Urinary bladder (tissue), 4 donors: ENCODE results near the gene REXO4. TPM values are rescaled to one million over a fixed set of nuclear protein-coding genes. Genes with fewer than 3 reads are reported as not detected.

ENCODE experiments used
- DNase-seq: peaks from one replicate; pipeline ENCODE4 v3.0.0-alpha.2; 2015; ENCODE audit errors: extremely low spot score
- H3K27ac ChIP-seq: one replicate; pipeline ENCODE4 v1.5.1; 2013; ENCODE audit warnings: low read depth, mild to moderate bottlenecking, moderate library complexity
- H3K36me3 ChIP-seq: one replicate; pipeline ENCODE4 v1.6.1; 2013; ENCODE audit warnings: mild to moderate bottlenecking, moderate library complexity; ENCODE audit not compliant: insufficient read depth
- H3K4me1 ChIP-seq: one replicate; pipeline ENCODE4 v1.6.1; 2013; ENCODE audit warnings: mild to moderate bottlenecking, moderate library complexity; ENCODE audit not compliant: insufficient read depth
- H3K4me3 ChIP-seq: one replicate; pipeline ENCODE4 v1.5.1; 2013; ENCODE audit warnings: low read depth, low read length
- WGBS: extraction: QIAGEN DNeasy Blood & Tissue Kit; methylation state at CpG from one replicate; pipeline ENCODE4 v1.1.7; 2013; 5-methylcytosine and 5-hydroxymethylcytosine counted together
- polyA plus RNA-seq: library from polyadenylated mRNA; stranded (reverse); fragments of 200-250 nt; gene quantifications from one replicate; pipeline ENCODE4 v1.2.3, GENCODE V29; 2013
- total RNA-seq: library from RNA; depleted of rRNA; stranded (reverse); fragments of >200 nt; gene quantifications from one replicate; pipeline ENCODE4 v1.2.3, GENCODE V29; 2014
- donor health status: healthy with polysubstance abuse.
- donor health status: healthy.

Gene REXO4
- total and polyA plus RNA-seq, 2 donors, result 8.5 to 21.5 TPM

- WGBS, result 58% methylated on average over 9 of the region's 9 CpGs
- no peak for DNase-seq
- no peak overlapping the region for H3K27ac ChIP-seq
- H3K4me1 ChIP-seq, result no peaks in the 10 kb centered on the region
- H3K4me3 ChIP-seq, result no peak overlapping the region
- H3K36me3 ChIP-seq, result peaks cover 2% of the 10 kb centered on the region
Measured at GRCh38 chr9:133370685-133371084, 47.1 kb downstream of the REXO4 start.

- no peaks in the 10 kb centered on the region for H3K4me1 ChIP-seq
- no peak overlapping the region for H3K4me3 ChIP-seq
- 78% methylated on average over 7 of the region's 7 CpGs for WGBS
- no peak for DNase-seq
- H3K27ac ChIP-seq, result no peak overlapping the region
- peaks cover 2% of the 10 kb centered on the region for H3K36me3 ChIP-seq
Measured at GRCh38 chr9:133369933-133370332, 47.9 kb downstream of the REXO4 start.

GRCh38 chr9:133369422-133369821 is 48.4 kb downstream of the REXO4 start:
- no peak overlapping the region for H3K27ac ChIP-seq
- no peak for DNase-seq
- no peak overlapping the region for H3K4me3 ChIP-seq
- WGBS, result 82% methylated on average over 6 of the region's 6 CpGs
- H3K36me3 ChIP-seq, result peaks cover 2% of the 10 kb centered on the region
- no peaks in the 10 kb centered on the region for H3K4me1 ChIP-seq

GRCh38 chr9:133368249-133368881 is 49.4 kb downstream of the REXO4 start:
- Histone ChIP-seq H3K27ac (no peak overlapping the region), H3K4me1 (no peaks in the 10 kb centered on the region), H3K4me3 (no peak overlapping the region), H3K36me3 (peaks cover 2% of the 10 kb centered on the region)
- no peak for DNase-seq
- WGBS, result 57% methylated on average over 18 of the region's 18 CpGs

GRCh38 chr9:133367778-133368177 is 50.0 kb downstream of the REXO4 start:
- no peak overlapping the region for H3K27ac ChIP-seq
- WGBS, result 84% methylated on average over 10 of the region's 10 CpGs
- no peak for DNase-seq
- H3K4me1 ChIP-seq, result no peaks in the 10 kb centered on the region
- H3K36me3 ChIP-seq, result peaks cover 2% of the 10 kb centered on the region
- H3K4me3 ChIP-seq, result no peak overlapping the region

GRCh38 chr9:133367221-133367620 is 50.6 kb downstream of the REXO4 start:
- Histone ChIP-seq H3K4me1 (no peaks in the 10 kb centered on the region), H3K27ac (no peak overlapping the region), H3K4me3 (no peak overlapping the region), H3K36me3 (peaks cover 2% of the 10 kb centered on the region)
- no peak for DNase-seq
- WGBS, result 91% methylated on average over 22 of the region's 22 CpGs

GRCh38 chr9:133366435-133366834 is 51.4 kb downstream of the REXO4 start:
- H3K27ac ChIP-seq, result no peak overlapping the region
- 90% methylated on average over 11 of the region's 11 CpGs for WGBS
- H3K36me3 ChIP-seq, result peaks cover 2% of the 10 kb centered on the region
- DNase-seq, result no peak
- H3K4me3 ChIP-seq, result no peak overlapping the region
- no peaks in the 10 kb centered on the region for H3K4me1 ChIP-seq

- Histone ChIP-seq H3K36me3 (peaks cover 2% of the 10 kb centered on the region), H3K4me1 (no peaks in the 10 kb centered on the region), H3K27ac (no peak overlapping the region), H3K4me3 (no peak overlapping the region)
- 83% methylated on average over 15 of the region's 15 CpGs for WGBS
- DNase-seq, result no peak
Measured at GRCh38 chr9:133362359-133363044, 55.3 kb downstream of the REXO4 start.

- Histone ChIP-seq H3K36me3 (peaks cover 2% of the 10 kb centered on the region), H3K4me3 (no peak overlapping the region), H3K4me1 (no peaks in the 10 kb centered on the region), H3K27ac (no peak overlapping the region)
- DNase-seq, result no peak
- 80% methylated on average over 13 of the region's 13 CpGs for WGBS
Measured at GRCh38 chr9:133361507-133362092, 56.2 kb downstream of the REXO4 start.

GRCh38 chr9:133360400-133361393 is 57.1 kb downstream of the REXO4 start:
- Histone ChIP-seq H3K36me3 (no peaks in the 10 kb centered on the region), H3K4me1 (no peaks in the 10 kb centered on the region), H3K4me3 (no peak overlapping the region), H3K27ac (no peak overlapping the region)
- WGBS, result 75% methylated on average over 21 of the region's 21 CpGs
- DNase-seq, result no peak

GRCh38 chr9:133359399-133360175 is 58.2 kb downstream of the REXO4 start:
- no peaks in the 10 kb centered on the region for H3K4me1 ChIP-seq
- H3K4me3 ChIP-seq, result no peak overlapping the region
- DNase-seq, result no peak
- no peak overlapping the region for H3K27ac ChIP-seq
- 54% methylated on average over 20 of the region's 20 CpGs for WGBS
- no peaks in the 10 kb centered on the region for H3K36me3 ChIP-seq

GRCh38 chr9:133357656-133358055 is 60.2 kb downstream of the REXO4 start:
- DNase-seq, result no peak
- no peaks in the 10 kb centered on the region for H3K4me1 ChIP-seq
- H3K36me3 ChIP-seq, result peaks cover 1% of the 10 kb centered on the region
- no peak overlapping the region for H3K4me3 ChIP-seq
- no peak overlapping the region for H3K27ac ChIP-seq
- WGBS, result 83% methylated on average over 14 of the region's 14 CpGs
